ENCODE results near the gene ZBTB20. TPM values are rescaled to one million over a fixed set of nuclear protein-coding genes. Genes with fewer than 3 reads are reported as not detected.

ZBTB20 gene
- total RNA-seq, 1 experiment from 2014 or later: 3.7 TPM

- Histone ChIP-seq H3K9ac (ENCODE audit: low read length) (no peak overlapping the region), H3K27ac (ENCODE audit: low read length) (no peak overlapping the region), H3K9me2 (replicated peaks; ENCODE audit: low read length) (no peaks in the 10 kb centered on the region), H3K4me3 (ENCODE audit: low read length) (no peak overlapping the region), H3F3A (ENCODE audit: low read length, unreplicated experiment) (no peaks in the 10 kb centered on the region), H3K36me3 (ENCODE audit: low read depth, low read length) (no peaks in the 10 kb centered on the region), H3K9me3 (ENCODE audit: low read length) (no peaks in the 10 kb centered on the region), H3K4me1 (ENCODE audit: insufficient read depth, low read length) (no peaks in the 10 kb centered on the region), H4K20me1 (ENCODE audit: low read length) (no peaks in the 10 kb centered on the region), H3K79me2 (ENCODE audit: low read length) (no peaks in the 10 kb centered on the region), H2AFZ (ENCODE audit: low read length) (no peak overlapping the region), H3K27me3 (ENCODE audit: low read length) (no peaks in the 10 kb centered on the region), H3K4me2 (ENCODE audit: low read length) (no peak overlapping the region)
- no peak for ATAC-seq
- ChIA-PET CTCF (no interaction called here), POLR2A (ENCODE audit: unreplicated experiment) (no interaction called here)
- TF ChIP-seq EZH2phosphoT487 (IDR thresholded peaks at IDR 0.05; ENCODE audit: borderline replicate concordance, low read length) (no peak), EZH2 (IDR thresholded peaks at IDR 0.05; ENCODE audit: low read length, unreplicated experiment) (no peak)
- TF ChIP-seq, protein P1, sequence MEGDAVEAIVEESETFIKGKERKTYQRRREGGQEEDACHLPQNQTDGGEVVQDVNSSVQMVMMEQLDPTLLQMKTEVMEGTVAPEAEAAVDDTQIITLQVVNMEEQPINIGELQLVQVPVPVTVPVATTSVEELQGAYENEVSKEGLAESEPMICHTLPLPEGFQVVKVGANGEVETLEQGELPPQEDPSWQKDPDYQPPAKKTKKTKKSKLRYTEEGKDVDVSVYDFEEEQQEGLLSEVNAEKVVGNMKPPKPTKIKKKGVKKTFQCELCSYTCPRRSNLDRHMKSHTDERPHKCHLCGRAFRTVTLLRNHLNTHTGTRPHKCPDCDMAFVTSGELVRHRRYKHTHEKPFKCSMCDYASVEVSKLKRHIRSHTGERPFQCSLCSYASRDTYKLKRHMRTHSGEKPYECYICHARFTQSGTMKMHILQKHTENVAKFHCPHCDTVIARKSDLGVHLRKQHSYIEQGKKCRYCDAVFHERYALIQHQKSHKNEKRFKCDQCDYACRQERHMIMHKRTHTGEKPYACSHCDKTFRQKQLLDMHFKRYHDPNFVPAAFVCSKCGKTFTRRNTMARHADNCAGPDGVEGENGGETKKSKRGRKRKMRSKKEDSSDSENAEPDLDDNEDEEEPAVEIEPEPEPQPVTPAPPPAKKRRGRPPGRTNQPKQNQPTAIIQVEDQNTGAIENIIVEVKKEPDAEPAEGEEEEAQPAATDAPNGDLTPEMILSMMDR (conservative IDR thresholded peaks at IDR 0.05; ENCODE audit: low read depth, low read length): no peak
- intact Hi-C loops (cut with micrococcal nuclease): no loop called here
- no peak for DNase-seq
- no TSS peak for BruUV-seq (replicated peaks)
These were observed 446.4 kb downstream of the ZBTB20 start for GRCh38 chr3:114700637-114701234.

- Histone ChIP-seq H4K20me1 (ENCODE audit: low read length) (no peaks in the 10 kb centered on the region), H3K79me2 (ENCODE audit: low read length) (no peaks in the 10 kb centered on the region), H3K9me2 (replicated peaks; ENCODE audit: low read length) (no peaks in the 10 kb centered on the region), H2AFZ (ENCODE audit: low read length) (no peak overlapping the region), H3K4me1 (ENCODE audit: insufficient read depth, low read length) (no peaks in the 10 kb centered on the region), H3K27ac (ENCODE audit: low read length) (no peak overlapping the region), H3K9me3 (ENCODE audit: low read length) (no peaks in the 10 kb centered on the region), H3K9ac (ENCODE audit: low read length) (no peak overlapping the region), H3K4me3 (ENCODE audit: low read length) (no peak overlapping the region), H3K4me2 (ENCODE audit: low read length) (no peak overlapping the region), H3F3A (ENCODE audit: low read length, unreplicated experiment) (no peaks in the 10 kb centered on the region), H3K27me3 (ENCODE audit: low read length) (no peaks in the 10 kb centered on the region), H3K36me3 (ENCODE audit: low read depth, low read length) (no peaks in the 10 kb centered on the region)
- ATAC-seq (no peak), DNase-seq (no peak)
- BruUV-seq (replicated peaks): no TSS peak
- TF ChIP-seq EZH2phosphoT487 (IDR thresholded peaks at IDR 0.05; ENCODE audit: borderline replicate concordance, low read length): no peak
- TF ChIP-seq, protein P1 (conservative IDR thresholded peaks at IDR 0.05; ENCODE audit: low read depth, low read length): no peak
- no peak for TF ChIP-seq EZH2 (IDR thresholded peaks at IDR 0.05; ENCODE audit: low read length, unreplicated experiment)
- ChIA-PET POLR2A (ENCODE audit: unreplicated experiment) (no interaction called here), CTCF (no interaction called here)
- intact Hi-C loops (cut with micrococcal nuclease): no loop called here
These were observed 448.7 kb downstream of the ZBTB20 start for GRCh38 chr3:114698146-114699105.

DNA sequence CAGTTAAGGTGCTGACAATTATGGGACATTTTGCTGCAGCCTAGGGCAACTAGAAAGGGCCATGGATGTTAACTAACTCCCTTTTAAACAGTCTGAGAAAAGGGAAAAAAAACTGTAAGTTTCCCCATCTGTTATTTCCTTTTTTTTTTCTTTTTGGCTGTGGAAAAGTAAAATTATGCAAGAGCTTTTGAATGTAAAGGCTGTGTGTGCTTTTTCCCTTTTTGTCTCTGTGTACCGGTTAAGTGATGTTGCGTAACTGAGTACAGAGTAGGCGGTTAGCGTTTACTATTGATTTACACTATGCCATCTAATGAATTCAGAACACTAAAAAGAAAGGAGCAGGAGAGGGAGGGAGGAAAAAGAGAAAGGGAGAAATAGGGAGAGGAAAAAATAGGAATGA, 449.7 kb downstream of the ZBTB20 start:
- H3K79me2 ChIP-seq (ENCODE audit: low read length): no peaks in the 10 kb centered on the region
- H3K27me3 ChIP-seq (ENCODE audit: low read length): no peaks in the 10 kb centered on the region
- no peak overlapping the region for H3K4me2 ChIP-seq (ENCODE audit: low read length)
- H3K4me3 ChIP-seq (ENCODE audit: low read length): no peak overlapping the region
- H2AFZ ChIP-seq (ENCODE audit: low read length): no peak overlapping the region
- no peaks in the 10 kb centered on the region for H3F3A ChIP-seq (ENCODE audit: low read length, unreplicated experiment)
- DNase-seq (no peak), ATAC-seq (no peak)
- no peaks in the 10 kb centered on the region for H3K36me3 ChIP-seq (ENCODE audit: low read depth, low read length)
- no peaks in the 10 kb centered on the region for H3K4me1 ChIP-seq (ENCODE audit: insufficient read depth, low read length)
- no TSS peak for BruUV-seq (replicated peaks)
- H4K20me1 ChIP-seq (ENCODE audit: low read length): no peaks in the 10 kb centered on the region
- no peak overlapping the region for H3K27ac ChIP-seq (ENCODE audit: low read length)
- TF ChIP-seq EZH2 (IDR thresholded peaks at IDR 0.05; ENCODE audit: low read length, unreplicated experiment) (no peak), EZH2phosphoT487 (IDR thresholded peaks at IDR 0.05; ENCODE audit: borderline replicate concordance, low read length) (no peak)
- TF ChIP-seq, protein P1 (conservative IDR thresholded peaks at IDR 0.05; ENCODE audit: low read depth, low read length): no peak
- CTCF ChIA-PET: no interaction called here
- H3K9ac ChIP-seq (ENCODE audit: low read length): no peak overlapping the region
- no peaks in the 10 kb centered on the region for H3K9me3 ChIP-seq (ENCODE audit: low read length)
- POLR2A ChIA-PET (ENCODE audit: unreplicated experiment): no interaction called here
- H3K9me2 ChIP-seq (replicated peaks; ENCODE audit: low read length): no peaks in the 10 kb centered on the region
- intact Hi-C loops (cut with micrococcal nuclease): no loop called here

Data from PC-3 (cell line).